Amniotic stem cell (primary cell): ENCODE data around the gene RARG.

Experiments
- DNase-seq: peaks from one replicate; lab custom pipeline; 2025; lab: John Stamatoyannopoulos, UW

Gene RARG

DNA sequence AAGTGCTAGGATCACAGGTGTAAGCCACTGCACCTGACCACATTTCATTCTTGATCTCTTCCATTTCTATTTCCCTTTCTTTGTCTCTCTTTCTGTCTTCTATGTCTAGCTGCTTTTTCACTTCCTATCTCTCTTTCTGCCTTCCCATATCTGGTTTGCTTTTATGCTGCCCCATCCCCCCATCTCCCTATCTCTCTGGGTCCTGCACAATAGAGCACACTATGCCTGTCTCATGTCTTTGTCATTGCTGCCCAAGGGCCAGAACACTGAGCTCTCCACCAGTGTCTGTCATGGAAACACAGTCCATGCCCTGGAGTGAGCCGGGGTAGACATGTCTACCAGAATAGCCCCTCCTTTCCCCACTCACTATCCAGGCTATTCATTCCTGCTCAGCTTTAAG, 12.3 kb upstream of the RARG start:
- DNase-seq: no peak

- no peak for DNase-seq
Observed at GRCh38 chr12:53241623-53242412, 9.8 kb upstream of the RARG start.

DNA sequence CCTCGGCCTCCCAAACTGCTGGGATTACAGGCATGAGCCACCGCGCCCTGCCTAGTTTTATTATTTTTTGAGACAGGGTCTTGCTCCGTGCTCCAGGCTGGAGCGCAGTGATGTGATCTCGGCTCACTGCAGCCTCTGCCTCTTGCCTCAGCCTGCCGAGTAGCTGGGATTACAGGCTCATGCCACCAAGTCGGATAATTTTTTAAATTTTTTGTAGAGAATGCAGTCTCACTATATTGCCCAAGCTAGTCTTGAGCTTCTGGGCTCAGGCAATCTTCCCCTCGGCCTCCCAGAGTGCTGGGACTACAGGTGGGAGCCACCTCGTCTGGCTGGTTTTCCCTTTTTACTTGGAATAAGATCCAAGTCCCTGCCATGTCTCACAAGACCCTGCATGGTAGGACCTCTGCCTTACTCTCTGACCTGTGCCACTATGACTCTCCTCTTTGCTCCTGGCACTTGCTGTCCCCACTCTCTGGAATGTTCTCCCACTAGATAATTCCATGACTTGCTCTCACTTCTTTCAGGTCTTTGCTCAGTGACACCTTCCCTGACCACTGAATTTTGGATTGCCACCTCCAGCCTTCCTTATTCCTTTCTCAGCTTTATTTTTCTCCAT, 7.7 kb upstream of the RARG start:
- DNase-seq: no peak

DNA sequence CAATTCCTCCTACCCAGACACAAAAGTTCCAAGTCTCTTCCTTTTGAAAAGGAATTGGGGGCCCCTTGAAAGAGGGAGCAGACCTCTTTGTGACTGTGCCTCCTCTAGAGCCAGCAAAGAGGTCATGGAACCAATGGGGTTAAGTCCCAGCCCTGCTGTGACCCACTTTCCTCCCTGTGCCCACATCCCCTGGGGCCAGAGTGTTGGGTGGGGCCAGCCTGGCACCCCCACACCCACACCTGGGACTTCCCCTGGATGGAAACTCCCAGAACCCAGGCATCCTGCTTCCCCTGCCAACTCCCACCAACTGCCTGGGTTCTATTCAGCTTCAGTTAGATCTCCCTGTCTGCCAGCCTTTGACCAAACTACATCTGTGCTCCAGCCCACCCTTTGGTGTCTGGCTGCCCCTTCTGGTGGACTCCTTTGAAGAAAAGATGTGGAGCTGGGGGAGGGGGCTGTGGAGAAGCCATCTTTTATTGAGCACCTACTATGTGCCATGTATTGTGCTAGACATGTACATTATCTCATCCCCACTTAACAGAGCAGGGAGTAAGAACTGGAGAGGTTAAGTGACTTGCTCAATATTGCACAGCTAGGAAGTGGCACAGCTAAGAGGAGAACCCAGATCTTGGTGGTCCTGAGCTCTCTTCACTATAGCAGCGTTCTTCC, 4.6 kb upstream of the RARG start:
- DNase-seq: no peak

GRCh38 chr12:53235742-53236442, 3.9 kb upstream of the RARG start:
- DNase-seq: no peak

GRCh38 chr12:53235164-53235563, 3.2 kb upstream of the RARG start:
- DNase-seq: no peak

- DNase-seq: no peak
Observed at GRCh38 chr12:53234271-53234914, 2.4 kb upstream of the RARG start.

- DNase-seq: no peak
Observed at GRCh38 chr12:53233671-53234121, 1.7 kb upstream of the RARG start.

- DNase-seq: no peak
Observed at GRCh38 chr12:53232646-53233461, 845 bp upstream of the RARG start.

DNA sequence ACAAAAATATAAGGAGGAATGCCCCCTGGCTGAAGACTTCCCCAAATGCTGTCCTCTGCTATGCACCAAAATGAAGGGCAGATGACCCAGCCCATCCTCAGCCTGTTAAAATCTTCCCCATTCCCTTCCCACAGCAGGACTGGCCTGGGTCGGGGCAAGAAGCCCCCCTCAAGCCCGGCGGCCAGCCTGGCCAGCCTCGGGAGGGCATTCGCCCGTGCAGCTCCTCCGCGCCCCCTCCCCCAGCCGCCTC, 413 bp downstream of the RARG start:
- no peak for DNase-seq

- no peak for DNase-seq
Observed at GRCh38 chr12:53230108-53230845, 1.7 kb downstream of the RARG start.

DNA sequence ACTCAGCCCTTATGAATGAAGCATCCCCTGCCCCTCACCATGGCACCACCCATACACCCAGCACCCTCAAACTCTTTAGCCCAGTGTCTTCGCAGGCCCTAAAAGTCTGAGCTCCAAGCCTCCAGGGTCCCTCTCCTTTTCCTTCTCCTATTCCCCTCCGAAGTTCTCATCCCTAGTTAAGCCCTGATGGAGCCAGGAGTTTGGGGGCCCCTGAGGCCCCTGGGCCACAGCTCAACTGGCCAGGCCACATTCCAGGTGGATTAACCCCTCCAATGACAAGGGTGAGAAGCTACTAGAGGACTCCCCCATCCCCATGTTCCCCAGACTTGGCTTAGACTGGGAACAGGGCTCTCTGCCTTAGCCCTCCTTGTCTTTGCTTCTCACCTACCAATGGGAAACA, 2.6 kb downstream of the RARG start:
- DNase-seq: no peak

DNA sequence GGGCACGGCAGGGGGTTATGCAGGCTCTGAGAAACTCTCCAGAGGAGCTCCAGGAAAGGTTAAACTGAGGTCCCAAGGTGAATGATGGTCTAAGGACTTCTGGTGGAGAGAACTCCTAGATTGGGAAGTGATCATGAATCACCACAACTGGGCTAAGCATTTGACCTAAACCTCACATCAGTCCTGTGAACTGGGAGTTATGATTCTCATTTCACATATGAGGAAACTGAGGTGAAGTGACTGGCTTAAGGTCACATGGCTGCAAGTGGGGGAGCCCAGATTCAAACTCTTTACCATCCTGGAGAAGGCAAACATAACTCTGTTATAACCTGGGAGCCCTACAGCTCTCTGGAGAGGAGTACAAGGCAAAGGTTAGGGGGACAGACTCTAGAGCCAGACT, 4.2 kb downstream of the RARG start:
- no peak for DNase-seq

- DNase-seq: no peak
Observed at GRCh38 chr12:53227341-53227740, 4.7 kb downstream of the RARG start.

DNA sequence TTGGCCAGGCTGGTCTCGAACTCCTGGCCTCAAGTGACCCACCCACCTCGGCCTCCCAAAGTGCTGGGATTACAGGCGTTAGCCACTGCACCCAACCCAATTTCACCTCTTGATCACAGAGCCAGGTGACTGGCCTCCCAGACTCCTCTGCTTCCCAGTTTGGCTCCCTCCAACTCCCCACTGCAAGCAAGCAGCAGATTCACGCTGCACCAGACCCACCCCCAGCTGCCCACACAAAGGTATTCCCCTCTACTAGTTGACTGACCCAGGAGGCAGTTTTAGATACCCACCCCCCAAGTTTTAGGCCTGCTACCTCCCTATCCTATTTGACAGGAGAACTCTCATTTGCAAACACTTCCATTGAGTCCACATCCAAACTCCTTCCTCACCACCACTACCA, 5.2 kb downstream of the RARG start:
- DNase-seq: no peak

DNA sequence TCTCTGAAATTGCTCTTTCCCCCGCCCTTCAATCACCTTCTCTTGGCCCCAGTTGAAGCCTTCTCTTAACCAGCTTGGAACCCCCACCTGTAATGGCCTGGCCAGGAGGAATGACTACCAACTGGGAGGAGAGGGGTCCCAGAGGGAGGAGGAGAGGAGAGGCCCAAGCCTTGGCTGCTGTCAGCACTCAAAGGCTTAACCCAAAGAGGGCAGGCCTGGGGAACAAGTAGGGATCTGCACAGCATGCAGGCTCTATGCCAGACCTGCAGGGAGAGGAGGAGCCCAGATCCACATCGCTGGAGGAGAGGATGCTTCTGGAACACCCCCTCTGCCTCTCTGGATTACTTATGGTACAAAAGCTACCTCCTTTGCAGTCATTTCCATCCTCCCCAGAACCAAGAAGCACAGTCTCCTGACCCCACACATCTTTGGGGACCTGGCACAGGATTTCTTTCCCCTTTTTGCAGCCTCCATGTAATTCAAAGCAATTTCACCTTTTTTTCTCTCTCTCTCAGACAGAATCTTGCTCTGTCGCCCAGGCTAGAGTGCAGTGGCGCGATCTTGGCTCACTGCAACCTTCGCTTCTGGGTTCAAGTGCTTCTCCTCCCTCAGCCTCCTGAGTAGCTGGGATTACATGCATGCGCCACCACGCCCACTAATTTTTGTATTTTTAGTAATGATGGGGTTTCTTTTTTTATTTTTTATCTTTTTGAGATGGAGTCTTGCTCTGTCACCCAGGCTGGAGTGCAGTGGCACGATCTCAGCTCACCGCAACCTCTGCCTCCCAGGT, 6.2 kb downstream of the RARG start:
- no peak for DNase-seq

DNA sequence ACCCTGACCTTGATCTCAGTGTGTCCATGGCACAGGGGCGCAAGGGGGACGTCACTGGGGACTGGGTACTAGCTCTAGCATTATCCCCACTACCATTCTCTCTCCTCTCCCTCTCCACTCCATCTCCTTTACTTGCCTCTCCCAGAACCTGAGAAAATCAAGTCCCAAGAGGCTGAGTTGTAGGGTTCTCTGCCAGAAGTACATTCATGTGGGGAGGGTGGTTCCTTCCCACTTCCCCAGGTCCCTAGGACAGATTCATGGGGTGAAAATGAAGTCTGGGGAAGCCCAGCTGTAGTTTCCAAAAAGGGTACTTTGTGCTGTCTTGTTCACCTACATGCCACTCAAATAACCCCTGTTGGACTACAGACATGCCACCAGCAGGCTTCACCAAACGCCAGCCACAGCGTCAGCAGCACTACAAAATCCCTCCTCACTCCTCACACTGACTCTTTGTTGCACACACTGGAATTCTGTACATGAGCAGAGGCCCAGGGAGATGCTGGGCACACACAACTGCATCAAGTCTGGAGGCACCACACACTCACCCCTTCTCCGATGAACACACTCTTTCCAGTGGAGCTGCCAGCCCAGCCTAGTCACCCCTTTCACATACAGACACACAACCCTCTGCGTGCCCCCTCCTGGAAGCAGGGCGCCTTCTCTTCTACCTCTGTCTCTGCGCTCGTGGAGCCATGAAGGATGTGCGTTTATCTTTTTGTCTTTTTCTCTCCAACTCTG, 6.9 kb downstream of the RARG start:
- no peak for DNase-seq

GRCh38 chr12:53224061-53224896, 7.7 kb downstream of the RARG start:
- no peak for DNase-seq
